Esophagus muscularis mucosa (tissue), 4 donors: ENCODE data around the gene LCP2. TPM values are rescaled to one million over a fixed set of nuclear protein-coding genes. Genes with fewer than 3 reads are reported as not detected.
"Not testable (repeated sequence)": the region's sequence is repeated elsewhere in the genome, so short reads cannot be mapped to it uniquely, and the experiment has no call there.

Experiments
- DNase-seq: peaks from one replicate; pipeline ENCODE4 v3.0.0-alpha.2; 2017; ENCODE audit errors: extremely low spot score
- H3K27ac ChIP-seq, 4 donors: fragments of 200-600 bp; sonication (generic); replicated peaks in 1 of 4; 1 replicate in 3 of 4; 2 replicates in 1 of 4; pipeline ENCODE4 v1.5.1; 2016 to 2019; ENCODE audit warnings: mild to moderate bottlenecking in 1 of 4
- H3K27me3 ChIP-seq, 4 donors: fragments of 200-600 bp; sonication (generic); one replicate each; pipeline versions ENCODE4 v1.5.1 to v1.6.0; 2016 to 2019
- H3K36me3 ChIP-seq, 4 donors: fragments of 200-600 bp; sonication (generic); one replicate each; pipeline ENCODE4 v1.5.1; 2016 to 2019
- H3K4me1 ChIP-seq, 4 donors: fragments of 200-600 bp; sonication (generic); one replicate each; pipeline ENCODE4 v1.5.1; 2016 to 2019
- H3K4me3 ChIP-seq, 4 donors: fragments of 200-600 bp; sonication (generic); 1 replicate in 2 of 4; 2 replicates in 2 of 4; pipeline ENCODE4 v1.5.1; 2016 to 2019; ENCODE audit warnings: mild to moderate bottlenecking in 4 of 4, moderate library complexity in 1 of 4
- H3K9me3 ChIP-seq, 4 donors: fragments of 200-600 bp; sonication (generic); 1 replicate in 3 of 4; 2 replicates in 1 of 4; pipeline ENCODE4 v1.5.1; 2016 to 2019
- EP300 ChIP-seq: sonication (generic); formaldehyde crosslinking; IDR thresholded peaks from one replicate; pipeline ENCODE4 v1.6.1; 2017; ENCODE audit warnings: antibody characterized with exemption
- POLR2A ChIP-seq: fragments of 450-650 bp; IDR thresholded peaks from one replicate; pipeline ENCODE4 v1.6.1; 2017; ENCODE audit warnings: antibody characterized with exemption, moderate library complexity, mild to moderate bottlenecking, low read depth
- POLR2AphosphoS5 ChIP-seq, 2 donors: sonication (generic); formaldehyde crosslinking; IDR thresholded peaks; one replicate each; pipeline ENCODE4 v1.6.1; 2017; ENCODE audit warnings: antibody characterized with exemption in 2 of 2
- WGBS: methylation state at CpG from one replicate; pipeline ENCODE4 v1.1.5; 2018; 5-methylcytosine and 5-hydroxymethylcytosine counted together
- intact Hi-C: fragments of 100-400 bp; cut with DNase I; formaldehyde crosslinking; loops from one replicate; pipeline ENCODE4 v1.15.1; 2023
- total RNA-seq, 4 donors: library from RNA; depleted of rRNA; stranded (reverse); fragments of >200 nt; gene quantifications; one replicate each; pipeline versions ENCODE4 v1.1.0 to v1.2.1, GENCODE V29; 2016
- TF ChIP-seq, protein P1 (sequence below), 3 experiments: fragments of 200-600 bp in 2 of 3; fragments of 450-650 bp in 1 of 3; sonication (generic) in 2 of 3; IDR thresholded peaks; one replicate each; pipeline ENCODE4 v1.5.1; 2017 to 2019; ENCODE audit warnings: antibody characterized with exemption in 3 of 3, mild to moderate bottlenecking in 2 of 3, moderate library complexity in 1 of 3

The LCP2 gene
- total RNA-seq, 4 donors from 2014 or later: 6.8 to 20.4 (median 9.0) TPM

DNA sequence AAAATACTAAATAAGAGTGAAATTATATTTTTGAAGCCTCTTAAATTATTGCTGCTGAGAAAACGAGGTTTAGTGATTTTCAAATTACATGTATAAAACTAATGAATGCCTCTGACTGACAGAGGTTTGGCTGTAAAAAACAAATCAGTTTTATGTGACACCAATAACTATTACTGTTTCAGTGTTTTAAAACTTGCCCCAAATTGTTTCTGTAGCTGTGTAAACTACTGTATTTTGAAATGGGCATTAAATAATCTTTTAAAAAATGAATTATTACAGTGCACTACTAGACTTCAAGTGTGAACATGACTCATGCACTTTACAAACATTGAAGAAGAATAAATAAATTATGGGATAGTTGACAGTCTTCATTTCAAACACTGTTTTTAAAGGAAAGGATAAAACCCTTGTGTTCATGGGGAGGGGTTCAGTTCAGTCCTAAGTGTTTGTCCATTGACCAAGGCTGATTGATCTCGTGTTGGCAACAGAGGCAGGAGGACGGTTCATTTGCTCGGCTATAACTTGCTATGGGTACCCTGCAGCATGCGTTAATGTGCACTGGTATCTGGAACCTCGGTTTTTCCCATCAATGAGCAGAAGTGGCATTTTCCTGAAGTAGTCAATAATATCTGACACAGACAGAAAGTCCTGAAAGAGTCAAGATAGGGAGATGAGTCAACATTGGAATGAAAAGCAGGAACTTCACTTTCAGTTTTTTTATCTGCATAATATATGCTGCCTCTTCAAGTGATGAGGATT, 49.2 kb downstream of the LCP2 start:
- intact Hi-C loops: no loop called here
- TF ChIP-seq EP300 (no peak), POLR2A (no peak), POLR2AphosphoS5 (IDR thresholded peaks at IDR 0.05) (no peak)
- TF ChIP-seq, protein P1, sequence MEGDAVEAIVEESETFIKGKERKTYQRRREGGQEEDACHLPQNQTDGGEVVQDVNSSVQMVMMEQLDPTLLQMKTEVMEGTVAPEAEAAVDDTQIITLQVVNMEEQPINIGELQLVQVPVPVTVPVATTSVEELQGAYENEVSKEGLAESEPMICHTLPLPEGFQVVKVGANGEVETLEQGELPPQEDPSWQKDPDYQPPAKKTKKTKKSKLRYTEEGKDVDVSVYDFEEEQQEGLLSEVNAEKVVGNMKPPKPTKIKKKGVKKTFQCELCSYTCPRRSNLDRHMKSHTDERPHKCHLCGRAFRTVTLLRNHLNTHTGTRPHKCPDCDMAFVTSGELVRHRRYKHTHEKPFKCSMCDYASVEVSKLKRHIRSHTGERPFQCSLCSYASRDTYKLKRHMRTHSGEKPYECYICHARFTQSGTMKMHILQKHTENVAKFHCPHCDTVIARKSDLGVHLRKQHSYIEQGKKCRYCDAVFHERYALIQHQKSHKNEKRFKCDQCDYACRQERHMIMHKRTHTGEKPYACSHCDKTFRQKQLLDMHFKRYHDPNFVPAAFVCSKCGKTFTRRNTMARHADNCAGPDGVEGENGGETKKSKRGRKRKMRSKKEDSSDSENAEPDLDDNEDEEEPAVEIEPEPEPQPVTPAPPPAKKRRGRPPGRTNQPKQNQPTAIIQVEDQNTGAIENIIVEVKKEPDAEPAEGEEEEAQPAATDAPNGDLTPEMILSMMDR (IDR thresholded peaks at IDR 0.05): no peak

DNA sequence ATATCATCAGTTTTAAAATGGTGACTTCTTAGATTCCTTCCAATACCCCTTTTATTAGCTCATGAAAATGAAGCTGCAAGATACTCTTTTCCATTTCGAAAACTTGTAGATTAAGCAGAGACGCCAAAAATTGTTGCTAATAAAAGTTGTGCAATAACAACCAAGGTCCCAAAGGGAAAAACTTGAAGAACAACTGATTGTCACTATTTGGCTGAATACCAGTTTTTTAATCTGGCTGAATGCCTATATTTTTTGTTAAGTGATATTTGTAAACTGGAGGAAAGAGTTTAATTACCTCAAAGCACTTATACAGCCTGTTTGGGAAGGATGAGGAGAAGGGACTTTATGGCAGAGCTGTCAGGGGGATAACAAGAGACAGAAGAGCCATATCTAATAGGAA, 50.2 kb downstream of the LCP2 start:
- peaks cover 0 to 35% (median 14%) of the 10 kb centered on the region in 4 donors for H3K4me1 ChIP-seq
- 82% methylated on average over 2 of the region's 2 CpGs for WGBS
- no peak overlapping the region for H3K4me3 ChIP-seq
- intact Hi-C loops: no loop called here
- DNase-seq: no peak
- H3K9me3 ChIP-seq: no peaks in the 10 kb centered on the region
- TF ChIP-seq POLR2A (no peak), EP300 (no peak), POLR2AphosphoS5 (IDR thresholded peaks at IDR 0.05) (no peak)
- TF ChIP-seq, protein P1 (IDR thresholded peaks at IDR 0.05): no peak
- H3K27ac ChIP-seq: no peak overlapping the region
- H3K36me3 ChIP-seq: peaks cover 0 to 18% (median 0%) of the 10 kb centered on the region in 4 donors
- H3K27me3 ChIP-seq: no peaks in the 10 kb centered on the region

More for the DNA sequence above, 49.2 kb downstream of the LCP2 start:
- Histone ChIP-seq H3K4me1 (peaks cover 0 to 45% (median 24%) of the 10 kb centered on the region in 4 donors), H3K4me3 (no peak overlapping the region), H3K27ac (no peak overlapping the region), H3K27me3 (no peaks in the 10 kb centered on the region), H3K9me3 (no peaks in the 10 kb centered on the region), H3K36me3 (peaks cover 0 to 22% (median 0%) of the 10 kb centered on the region in 4 donors)
- DNase-seq: peak; percentile 31
- 92% methylated on average over 6 of the region's 6 CpGs for WGBS

DNA sequence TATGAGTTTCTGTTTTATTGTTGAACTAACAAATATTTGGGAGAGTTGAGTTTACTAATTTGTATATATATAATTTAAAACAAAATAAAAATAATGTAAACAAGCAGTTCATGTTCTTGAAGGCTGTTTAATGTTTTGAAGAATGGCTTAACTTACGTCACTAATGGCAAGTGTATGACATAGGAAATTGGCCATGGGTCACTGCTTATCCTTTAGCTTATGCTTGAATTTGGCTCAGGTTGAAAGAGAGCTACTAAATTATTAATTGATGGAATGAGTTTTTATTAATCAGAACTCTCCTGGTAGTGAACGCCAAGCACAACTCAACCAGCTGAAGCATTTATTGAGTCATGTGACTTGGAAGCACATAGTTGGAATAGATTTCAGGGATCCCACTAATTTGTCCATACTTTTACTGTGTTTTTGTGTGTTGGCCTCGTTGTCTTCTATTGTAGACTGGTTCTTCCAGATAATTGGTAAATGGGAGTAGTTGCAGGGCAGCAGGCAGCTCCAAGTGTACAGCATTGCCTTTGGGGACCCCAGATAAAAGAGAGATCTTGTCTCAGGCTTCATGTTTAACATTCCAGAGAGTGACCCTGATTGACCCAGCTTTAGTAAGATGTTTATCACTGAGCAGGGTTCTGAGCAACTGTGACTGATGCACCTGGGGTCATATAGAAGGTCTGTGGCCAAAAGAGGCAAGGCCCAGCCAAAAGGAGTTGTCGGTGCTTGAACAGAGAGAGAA, 51.3 kb downstream of the LCP2 start:
- H3K27ac ChIP-seq: no peak overlapping the region
- DNase-seq: peak; percentile 39
- 82% methylated on average over 4 of the region's 4 CpGs for WGBS
- intact Hi-C loops: no loop called here
- no peaks in the 10 kb centered on the region for H3K9me3 ChIP-seq
- TF ChIP-seq POLR2A (no peak), POLR2AphosphoS5 (IDR thresholded peaks at IDR 0.05) (no peak), EP300 (no peak)
- TF ChIP-seq, protein P1 (IDR thresholded peaks at IDR 0.05): no peak
- H3K36me3 ChIP-seq: peaks cover 0 to 17% (median 0%) of the 10 kb centered on the region in 4 donors
- no peaks in the 10 kb centered on the region for H3K27me3 ChIP-seq
- no peak overlapping the region for H3K4me3 ChIP-seq
- peaks cover 0 to 24% (median 5%) of the 10 kb centered on the region in 4 donors for H3K4me1 ChIP-seq

DNA sequence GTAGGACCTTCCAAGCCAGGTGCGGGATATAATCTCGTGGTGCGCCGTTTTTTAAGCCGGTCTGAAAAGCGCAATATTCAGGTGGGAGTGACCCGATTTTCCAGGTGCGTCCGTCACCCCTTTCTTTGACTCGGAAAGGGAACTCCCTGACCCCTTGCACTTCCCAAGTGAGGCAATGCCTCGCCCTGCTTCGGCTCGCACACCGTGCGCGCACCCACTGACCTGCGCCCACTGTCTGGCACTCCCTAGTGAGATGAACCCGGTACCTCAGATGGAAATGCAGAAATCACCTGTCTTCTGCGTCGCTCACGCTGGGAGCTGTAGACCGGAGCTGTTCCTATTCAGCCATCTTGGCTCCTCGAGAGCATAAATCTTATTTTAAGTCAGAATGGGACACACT, 52.1 kb downstream of the LCP2 start:
- 86% methylated on average over 16 of the region's 23 CpGs for WGBS
- peaks cover 0 to 15% (median 1%) of the 10 kb centered on the region in 4 donors for H3K4me1 ChIP-seq

More for the DNA sequence above, 52.1 kb downstream of the LCP2 start:
- H3K27me3 ChIP-seq, H3K4me3 ChIP-seq, H3K27ac ChIP-seq, intact Hi-C loops, H3K9me3 ChIP-seq, DNase-seq: not testable (repeated sequence)
- peaks cover 0 to 17% (median 0%) of the 10 kb centered on the region in 4 donors for H3K36me3 ChIP-seq
